Mucosa of stomach (tissue), 1 donor: ENCODE data around the gene RNU7-1.

Experiments used
- H3K27me3 ChIP-seq: one replicate; pipeline ENCODE4 v1.7.0; 2013; ENCODE audit warnings: mild to moderate bottlenecking, low read length; ENCODE audit not compliant: control insufficient read depth, insufficient read depth
- H3K36me3 ChIP-seq: one replicate; pipeline ENCODE4 v1.7.0; 2013; ENCODE audit warnings: low read length; ENCODE audit not compliant: control insufficient read depth, insufficient read depth
- H3K4me1 ChIP-seq: one replicate; pipeline ENCODE4 v1.7.0; 2013; ENCODE audit warnings: mild to moderate bottlenecking, low read length; ENCODE audit not compliant: control insufficient read depth, insufficient read depth
- H3K4me3 ChIP-seq: one replicate; pipeline ENCODE4 v1.7.0; 2013; ENCODE audit warnings: low read length
- H3K9ac ChIP-seq: one replicate; pipeline ENCODE4 v1.7.0; 2013; ENCODE audit warnings: mild to moderate bottlenecking, low read length, moderate library complexity
- H3K9me3 ChIP-seq: one replicate; pipeline ENCODE4 v1.7.0; 2013; ENCODE audit warnings: mild to moderate bottlenecking, low read length, moderate library complexity; ENCODE audit not compliant: control insufficient read depth
- donor health status: Pancreatic carcinoma.

Gene RNU7-1

DNA sequence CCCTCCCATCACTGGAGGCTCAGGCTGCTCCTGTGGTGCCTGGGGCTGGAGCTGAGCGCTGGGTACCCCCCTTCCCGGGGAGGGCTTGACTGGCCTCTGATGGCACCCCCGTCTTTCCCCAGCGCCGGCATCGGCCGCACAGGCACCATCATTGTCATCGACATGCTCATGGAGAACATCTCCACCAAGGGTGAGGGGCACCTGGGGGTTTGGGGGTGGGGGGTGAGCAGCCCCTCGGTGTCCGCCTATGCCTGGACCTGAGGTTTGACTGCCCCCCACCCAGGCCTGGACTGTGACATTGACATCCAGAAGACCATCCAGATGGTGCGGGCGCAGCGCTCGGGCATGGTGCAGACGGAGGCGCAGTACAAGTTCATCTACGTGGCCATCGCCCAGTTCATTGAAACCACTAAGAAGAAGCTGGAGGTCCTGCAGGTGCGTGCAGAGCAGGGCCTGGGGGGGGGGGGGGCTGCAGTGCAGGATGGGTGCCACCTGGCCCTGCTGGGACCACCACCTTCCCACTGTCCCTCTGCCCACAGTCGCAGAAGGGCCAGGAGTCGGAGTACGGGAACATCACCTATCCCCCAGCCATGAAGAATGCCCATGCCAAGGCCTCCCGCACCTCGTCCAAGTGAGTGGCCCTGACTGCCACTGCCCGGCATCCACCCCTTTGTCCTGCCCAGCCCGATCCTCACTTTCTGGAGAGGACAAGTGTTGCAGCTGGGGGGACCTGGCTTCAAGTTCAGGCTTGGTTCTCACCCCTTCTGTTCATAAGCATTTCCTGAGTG, 16.4 kb downstream of the RNU7-1 start:
- H3K4me1 ChIP-seq: peaks cover 32% of the 10 kb centered on the region
- no peaks in the 10 kb centered on the region for H3K9me3 ChIP-seq
- no peak overlapping the region for H3K9ac ChIP-seq
- no peaks in the 10 kb centered on the region for H3K27me3 ChIP-seq
- peaks cover 9% of the 10 kb centered on the region for H3K36me3 ChIP-seq
- no peak overlapping the region for H3K4me3 ChIP-seq

DNA sequence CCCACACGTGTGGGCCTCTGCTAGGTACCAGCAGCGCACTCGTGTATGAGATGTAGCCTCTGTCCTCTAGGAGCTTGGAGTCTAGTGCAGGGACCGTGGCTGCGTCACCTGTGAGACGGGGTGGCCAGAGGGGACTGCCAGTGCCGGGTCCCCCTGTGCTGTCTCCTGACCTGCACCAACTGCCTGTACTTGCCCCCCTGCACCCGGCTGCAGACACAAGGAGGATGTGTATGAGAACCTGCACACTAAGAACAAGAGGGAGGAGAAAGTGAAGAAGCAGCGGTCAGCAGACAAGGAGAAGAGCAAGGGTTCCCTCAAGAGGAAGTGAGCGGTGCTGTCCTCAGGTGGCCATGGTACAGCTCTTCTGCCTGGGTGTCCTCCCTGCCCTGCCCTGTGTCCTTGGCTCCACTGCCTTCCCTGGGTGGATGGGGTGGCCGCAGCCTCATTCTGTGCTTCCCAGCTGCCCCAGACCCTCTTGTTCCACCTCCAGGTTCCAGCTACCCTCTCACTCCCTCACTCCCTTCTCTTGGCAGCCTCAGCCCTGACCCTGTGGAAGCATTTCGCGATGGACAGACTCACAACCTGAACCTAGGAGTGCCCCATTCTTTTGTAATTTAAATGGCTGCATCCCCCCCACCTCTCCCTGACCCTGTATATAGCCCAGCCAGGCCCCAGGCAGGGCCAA, 17.1 kb downstream of the RNU7-1 start:
- Histone ChIP-seq H3K9ac (peak overlapping the region; percentile 100), H3K9me3 (no peaks in the 10 kb centered on the region), H3K36me3 (peaks cover 9% of the 10 kb centered on the region), H3K27me3 (no peaks in the 10 kb centered on the region), H3K4me3 (peak overlapping the region; percentile 95), H3K4me1 (peaks cover 39% of the 10 kb centered on the region)

DNA sequence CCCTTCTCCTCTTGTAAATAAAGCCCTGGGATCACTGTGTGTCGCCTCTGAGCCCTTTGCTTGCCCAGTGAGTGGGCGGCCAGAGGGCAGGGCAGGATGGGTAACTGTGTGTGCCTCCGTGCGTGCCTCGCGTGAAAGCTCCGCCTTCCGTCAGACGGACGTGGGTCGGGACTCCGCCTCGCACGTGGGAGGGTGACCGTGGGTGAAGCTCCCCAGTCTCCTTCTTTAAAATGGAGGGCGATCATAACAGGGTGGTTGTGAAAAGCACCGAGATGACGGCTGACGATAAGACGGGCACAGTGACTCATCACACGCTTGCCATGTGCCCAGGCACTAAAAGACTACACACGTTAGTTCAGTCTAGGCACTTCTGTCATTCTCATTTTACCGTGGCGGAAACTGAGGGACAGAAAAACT, 17.7 kb downstream of the RNU7-1 start:
- no peaks in the 10 kb centered on the region for H3K27me3 ChIP-seq
- H3K9me3 ChIP-seq: no peaks in the 10 kb centered on the region
- peaks cover 42% of the 10 kb centered on the region for H3K4me1 ChIP-seq
- peak overlapping the region; percentile 100 for H3K9ac ChIP-seq
- H3K4me3 ChIP-seq: peak overlapping the region; percentile 95
- peaks cover 8% of the 10 kb centered on the region for H3K36me3 ChIP-seq

DNA sequence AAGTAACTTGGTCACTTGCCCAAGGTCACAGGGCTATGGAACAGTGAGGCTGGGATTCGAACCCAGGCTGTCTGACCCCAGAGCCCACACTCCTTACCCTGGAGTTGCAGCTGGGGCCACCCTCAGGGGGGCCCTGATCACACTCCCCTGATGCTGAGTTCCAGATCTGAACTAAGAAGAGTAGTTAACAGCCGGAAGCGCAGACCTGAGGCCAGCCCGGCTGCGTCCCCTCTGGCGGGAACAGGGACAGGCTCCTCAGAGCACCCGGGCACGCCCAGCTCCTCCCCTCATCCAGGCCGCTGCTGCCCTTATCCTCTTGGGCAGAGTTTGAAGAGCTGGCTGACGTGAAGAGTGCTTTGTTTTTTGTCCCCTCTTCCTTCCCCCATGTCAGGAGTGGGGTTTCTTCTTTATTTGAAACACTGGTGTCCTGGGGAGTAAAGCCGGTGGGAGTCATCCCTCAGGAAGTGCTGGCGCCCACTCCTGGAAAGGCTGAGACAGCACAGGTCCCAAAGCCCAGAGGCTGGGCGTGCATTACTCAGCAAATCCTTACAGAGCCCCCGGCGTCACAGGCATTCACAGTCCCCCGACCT, 18.2 kb downstream of the RNU7-1 start:
- peak overlapping the region; percentile 100 for H3K9ac ChIP-seq
- peaks cover 8% of the 10 kb centered on the region for H3K36me3 ChIP-seq
- peaks cover 45% of the 10 kb centered on the region for H3K4me1 ChIP-seq
- H3K27me3 ChIP-seq: no peaks in the 10 kb centered on the region
- no peaks in the 10 kb centered on the region for H3K9me3 ChIP-seq
- peak overlapping the region; percentile 95 for H3K4me3 ChIP-seq

DNA sequence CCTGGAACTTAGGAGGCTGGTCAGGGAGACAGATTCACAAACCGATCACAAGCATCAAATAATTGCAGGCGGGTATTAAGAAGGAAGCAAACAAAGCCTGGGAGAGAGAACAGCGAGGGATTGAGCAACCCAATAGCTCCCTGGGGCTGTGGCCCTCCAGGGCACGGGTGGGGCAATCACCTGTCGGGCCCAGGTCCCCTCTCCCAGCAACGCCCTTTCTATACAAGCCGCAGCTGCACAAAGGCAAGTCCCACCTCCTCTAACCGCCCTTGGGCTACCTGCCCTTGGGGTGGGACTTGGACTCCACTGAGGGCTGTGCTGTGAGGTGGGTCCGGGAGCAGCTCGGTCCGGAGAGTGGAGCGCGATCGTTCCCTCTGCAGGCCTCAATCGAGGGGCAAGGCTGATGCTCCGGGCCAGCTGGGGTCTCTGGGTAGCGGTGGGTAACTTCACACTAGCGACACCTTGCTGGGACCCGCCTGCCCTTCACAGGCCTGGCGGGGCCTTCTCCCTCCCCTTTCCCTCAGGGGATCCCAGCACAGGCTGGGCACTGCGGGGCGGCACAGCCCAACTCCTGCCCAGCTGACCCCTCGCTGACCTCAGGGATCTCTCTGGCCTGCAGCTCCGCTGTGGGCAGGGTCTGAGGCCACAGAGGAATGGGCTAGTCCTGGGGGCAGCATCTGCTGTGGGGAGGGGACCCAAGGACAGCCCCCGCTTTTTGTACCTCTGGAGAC, 18.8 kb downstream of the RNU7-1 start:
- Histone ChIP-seq H3K4me1 (peaks cover 51% of the 10 kb centered on the region), H3K9ac (peak overlapping the region; percentile 100), H3K36me3 (peaks cover 14% of the 10 kb centered on the region), H3K9me3 (no peaks in the 10 kb centered on the region), H3K27me3 (no peaks in the 10 kb centered on the region), H3K4me3 (peak overlapping the region; percentile 95)

DNA sequence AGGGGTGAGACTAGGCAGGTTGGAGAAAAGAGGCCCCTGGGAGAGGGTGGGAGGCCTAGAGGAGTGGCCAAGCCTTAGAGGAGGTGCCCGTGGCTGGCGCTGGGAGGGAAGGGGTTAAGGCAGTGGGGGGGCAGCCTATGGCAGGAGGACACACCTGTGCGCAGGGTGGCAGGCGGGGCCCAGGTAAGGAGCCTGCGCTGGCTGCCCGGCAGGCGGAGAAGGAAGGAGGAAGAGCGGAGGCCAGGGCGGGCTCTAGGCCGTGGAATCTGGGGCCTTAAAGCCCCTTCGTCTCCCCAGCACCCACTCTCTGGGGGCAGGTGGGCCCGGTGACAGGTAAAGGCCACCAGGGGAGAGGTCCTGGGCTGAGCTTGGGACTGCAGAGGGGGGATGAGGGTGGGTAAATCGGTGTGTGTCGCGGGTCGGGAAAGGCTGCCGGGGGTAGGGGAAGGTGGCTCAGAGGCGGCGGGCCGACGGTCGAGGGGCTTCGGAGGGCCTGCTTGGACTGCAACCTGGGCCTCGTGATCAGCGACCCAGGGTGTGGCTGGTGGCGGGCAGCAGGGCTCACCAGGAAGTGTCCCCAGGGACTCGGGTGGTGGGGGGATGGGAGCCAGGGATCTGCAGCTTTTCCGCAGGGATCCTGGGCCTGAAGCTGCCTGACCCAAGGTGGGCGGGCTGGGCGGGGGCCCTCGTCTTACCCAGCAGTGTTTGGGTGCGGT, 19.6 kb downstream of the RNU7-1 start:
- Histone ChIP-seq H3K9ac (peak overlapping the region; percentile 100), H3K27me3 (no peaks in the 10 kb centered on the region), H3K4me3 (peak overlapping the region; percentile 95), H3K4me1 (peaks cover 58% of the 10 kb centered on the region), H3K36me3 (peaks cover 19% of the 10 kb centered on the region), H3K9me3 (no peaks in the 10 kb centered on the region)

DNA sequence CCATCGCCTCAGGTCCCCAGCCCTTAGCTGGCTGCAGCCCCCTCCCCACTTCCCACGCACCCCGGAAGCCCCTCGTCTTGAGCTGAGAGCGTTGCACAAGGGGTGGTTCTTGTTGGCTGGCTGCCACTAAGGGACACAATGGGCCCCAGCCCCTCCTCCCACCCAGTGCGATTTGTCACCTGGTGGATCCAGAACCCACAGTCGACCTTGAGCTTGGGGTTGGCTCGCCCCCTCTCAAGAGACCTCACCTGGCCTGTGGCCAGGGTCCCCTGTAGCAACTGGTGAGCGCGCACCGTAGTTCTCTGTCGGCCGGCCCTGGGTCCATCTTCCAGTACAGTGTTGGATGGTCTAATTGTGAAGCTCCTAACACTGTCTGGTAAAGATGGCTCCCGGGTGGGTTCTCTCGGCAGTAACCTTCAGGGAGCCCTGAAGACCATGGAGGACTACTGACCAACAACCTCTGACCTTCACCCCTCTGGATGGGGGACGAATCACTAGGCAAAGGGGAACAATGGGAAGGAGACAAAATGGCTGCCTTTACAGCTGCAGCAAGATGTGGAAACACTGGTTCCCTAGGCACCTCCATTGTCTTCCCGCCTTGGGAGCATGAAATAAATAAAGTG, 20.3 kb downstream of the RNU7-1 start:
- Histone ChIP-seq H3K36me3 (peaks cover 21% of the 10 kb centered on the region), H3K27me3 (no peaks in the 10 kb centered on the region), H3K4me1 (peaks cover 65% of the 10 kb centered on the region), H3K9me3 (no peaks in the 10 kb centered on the region), H3K4me3 (peak overlapping the region; percentile 40), H3K9ac (peak overlapping the region; percentile 100)

DNA sequence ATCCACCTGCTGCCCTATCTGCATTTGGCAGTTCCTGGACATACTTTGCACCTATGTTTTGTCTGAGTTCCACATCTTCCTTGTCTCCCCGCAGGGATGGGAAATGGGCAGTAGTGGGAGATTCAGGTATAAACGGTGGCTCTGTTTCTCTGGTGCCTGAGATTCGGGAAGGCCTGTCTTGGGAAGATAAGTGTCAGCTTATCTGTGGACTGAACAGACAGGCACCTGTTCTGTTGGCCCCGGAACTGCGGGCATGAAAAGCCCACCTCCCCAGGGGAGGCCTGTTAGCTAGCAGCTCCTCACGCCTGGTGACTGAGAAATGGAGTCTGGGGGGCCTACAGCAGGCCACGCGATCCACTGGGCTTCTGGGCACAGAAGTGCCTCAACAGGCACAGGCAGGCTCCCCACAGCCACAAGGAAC, 21.0 kb downstream of the RNU7-1 start:
- H3K9me3 ChIP-seq: no peaks in the 10 kb centered on the region
- peak overlapping the region; percentile 40 for H3K4me3 ChIP-seq
- peaks cover 21% of the 10 kb centered on the region for H3K36me3 ChIP-seq
- peak overlapping the region; percentile 100 for H3K9ac ChIP-seq
- peaks cover 71% of the 10 kb centered on the region for H3K4me1 ChIP-seq
- H3K27me3 ChIP-seq: no peaks in the 10 kb centered on the region

GRCh38 chr12:6965026-6965661, 21.5 kb downstream of the RNU7-1 start:
- Histone ChIP-seq H3K36me3 (peaks cover 21% of the 10 kb centered on the region), H3K4me1 (peaks cover 70% of the 10 kb centered on the region), H3K27me3 (no peaks in the 10 kb centered on the region), H3K9me3 (no peaks in the 10 kb centered on the region), H3K4me3 (peak overlapping the region; percentile 40), H3K9ac (peak overlapping the region; percentile 100)

DNA sequence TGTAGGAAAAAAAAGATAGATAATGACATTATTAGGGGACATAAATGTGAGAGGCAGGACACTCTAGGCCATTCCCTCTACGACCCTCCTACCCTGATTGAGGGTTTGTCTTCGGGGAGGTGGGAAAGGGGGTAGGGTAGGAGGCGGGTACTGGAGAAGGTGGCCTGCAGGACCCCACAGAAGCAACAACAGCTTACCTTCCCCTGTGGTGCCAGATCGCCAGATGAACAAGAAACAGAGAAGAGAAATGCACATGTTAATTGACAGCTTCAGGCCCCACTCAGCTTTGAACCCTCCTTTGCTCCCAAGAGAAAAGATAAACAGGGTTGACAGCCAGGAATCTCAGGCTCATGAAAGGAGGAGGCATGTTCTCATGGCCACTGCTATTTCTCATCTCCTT, 22.1 kb downstream of the RNU7-1 start:
- Histone ChIP-seq H3K9me3 (no peaks in the 10 kb centered on the region), H3K9ac (peak overlapping the region; percentile 13), H3K36me3 (peaks cover 21% of the 10 kb centered on the region), H3K4me3 (no peak overlapping the region), H3K4me1 (peaks cover 65% of the 10 kb centered on the region), H3K27me3 (no peaks in the 10 kb centered on the region)

DNA sequence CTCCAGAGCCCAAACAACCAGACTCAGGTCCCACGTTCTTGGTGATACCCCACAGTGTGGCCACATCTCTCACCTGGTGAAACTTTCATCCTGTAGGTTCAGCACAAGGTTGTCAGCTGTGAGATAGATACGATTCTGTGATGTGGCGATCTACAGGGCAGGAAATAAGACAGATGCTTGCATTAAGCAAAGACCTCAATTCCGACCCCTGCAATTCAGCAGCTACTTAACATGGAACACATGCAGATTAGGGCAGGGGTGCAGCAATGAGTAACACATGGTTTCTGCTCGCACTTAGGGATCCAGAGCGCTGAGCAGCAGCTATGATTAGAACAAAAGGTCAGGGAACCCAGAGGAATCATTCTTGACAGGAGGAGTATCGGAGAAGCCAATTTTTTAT, 22.7 kb downstream of the RNU7-1 start:
- Histone ChIP-seq H3K4me3 (no peak overlapping the region), H3K36me3 (peaks cover 21% of the 10 kb centered on the region), H3K4me1 (peaks cover 58% of the 10 kb centered on the region), H3K27me3 (no peaks in the 10 kb centered on the region), H3K9me3 (no peaks in the 10 kb centered on the region), H3K9ac (peak overlapping the region; percentile 13)
